GM18519 (cell line): ENCODE data around the gene C12orf42.
A peak's percentile ranks its signal among the peaks of the same experiment; 100 is the strongest.
"Not testable (repeated sequence)": the region's sequence is repeated elsewhere in the genome, so short reads cannot be mapped to it uniquely, and the experiment has no call there.

ENCODE experiments used
- ATAC-seq: cut with Tn5 transposase; IDR thresholded peaks from one replicate; pipeline ENCODE4 v1.9.1; 2021; ENCODE audit warnings: mild to moderate bottlenecking, moderate library complexity; ENCODE audit not compliant: unreplicated experiment, low FRiP score

C12orf42 gene

GRCh38 chr12:103498990-103499389 lies 3.2 kb upstream of the C12orf42 start:
- ATAC-seq = no peak

GRCh38 chr12:103494734-103495468 lies 867 bp downstream of the C12orf42 start:
- ATAC-seq = no peak

- ATAC-seq = no peak
These were observed 1.6 kb downstream of the C12orf42 start for GRCh38 chr12:103494051-103494733.

- no peak for ATAC-seq
These were observed 2.6 kb downstream of the C12orf42 start for GRCh38 chr12:103493199-103493598.

GRCh38 chr12:103482365-103482764 lies 13.4 kb downstream of the C12orf42 start:
- ATAC-seq = no peak

- no peak for ATAC-seq
These were observed 20.7 kb downstream of the C12orf42 start for GRCh38 chr12:103475073-103475472.

GRCh38 chr12:103470664-103471063 lies 25.1 kb downstream of the C12orf42 start:
- ATAC-seq = no peak

GRCh38 chr12:103469719-103470118 lies 26.0 kb downstream of the C12orf42 start:
- ATAC-seq = no peak

GRCh38 chr12:103468837-103469236 lies 26.9 kb downstream of the C12orf42 start:
- ATAC-seq = no peak

- peak; percentile 82 for ATAC-seq
These were observed 33.1 kb downstream of the C12orf42 start for GRCh38 chr12:103462675-103463074.

- ATAC-seq = no peak
These were observed 38.3 kb downstream of the C12orf42 start for GRCh38 chr12:103457471-103457870.

- no peak for ATAC-seq
These were observed 39.8 kb downstream of the C12orf42 start for GRCh38 chr12:103456006-103456405.

- no peak for ATAC-seq
These were observed 40.6 kb downstream of the C12orf42 start for GRCh38 chr12:103455020-103455763.

GRCh38 chr12:103444983-103445382 lies 50.8 kb downstream of the C12orf42 start:
- no peak for ATAC-seq

- ATAC-seq = no peak
These were observed 52.9 kb downstream of the C12orf42 start for GRCh38 chr12:103442822-103443221.

GRCh38 chr12:103442182-103442555 lies 53.6 kb downstream of the C12orf42 start:
- ATAC-seq = no peak

- ATAC-seq = peak; percentile 96
These were observed 54.2 kb downstream of the C12orf42 start for GRCh38 chr12:103441437-103442181.

GRCh38 chr12:103434165-103435105 lies 61.3 kb downstream of the C12orf42 start:
- not testable (repeated sequence) for ATAC-seq

GRCh38 chr12:103431950-103432349 lies 63.8 kb downstream of the C12orf42 start:
- ATAC-seq = no peak

GRCh38 chr12:103431387-103431786 lies 64.4 kb downstream of the C12orf42 start:
- ATAC-seq = no peak
